ENCODE data around the gene SLC13A4.

Gene SLC13A4

DNA sequence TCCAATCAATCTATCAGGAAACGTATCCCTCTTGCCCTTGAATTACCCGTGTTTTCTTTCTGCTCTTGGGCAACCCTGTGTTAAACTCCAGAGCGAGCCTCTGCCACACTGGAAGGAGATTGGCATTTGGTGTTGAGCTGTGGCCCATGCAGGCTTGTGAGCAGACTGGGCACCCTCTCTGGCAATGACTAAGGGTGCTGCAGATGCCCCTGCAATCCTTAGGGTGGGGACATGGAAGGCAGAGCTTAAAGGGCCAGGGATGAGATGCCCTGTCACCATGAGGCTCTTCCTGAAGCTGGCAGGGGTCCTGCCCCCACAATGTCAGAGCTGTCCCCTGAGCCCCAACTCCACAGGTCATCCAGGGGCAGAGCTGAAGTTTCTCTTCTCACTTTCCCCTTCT is 40.1 kb upstream of the SLC13A4 start:
- no peaks in the 10 kb centered on the region for H3K27me3 ChIP-seq (ENCODE audit: control insufficient read depth, insufficient read depth, low read length)
- no peak overlapping the region for H3K9ac ChIP-seq (ENCODE audit: low read depth, low read length)
- no peaks in the 10 kb centered on the region for H3K9me3 ChIP-seq (ENCODE audit: control insufficient read depth, insufficient read depth, low read length)
- no peaks in the 10 kb centered on the region for H3K4me1 ChIP-seq (ENCODE audit: control insufficient read depth, insufficient read depth, low read length)
- H3K36me3 ChIP-seq (ENCODE audit: control insufficient read depth, insufficient read depth, low read length): no peaks in the 10 kb centered on the region
- H3K4me3 ChIP-seq (ENCODE audit: low read depth, low read length): no peak overlapping the region

DNA sequence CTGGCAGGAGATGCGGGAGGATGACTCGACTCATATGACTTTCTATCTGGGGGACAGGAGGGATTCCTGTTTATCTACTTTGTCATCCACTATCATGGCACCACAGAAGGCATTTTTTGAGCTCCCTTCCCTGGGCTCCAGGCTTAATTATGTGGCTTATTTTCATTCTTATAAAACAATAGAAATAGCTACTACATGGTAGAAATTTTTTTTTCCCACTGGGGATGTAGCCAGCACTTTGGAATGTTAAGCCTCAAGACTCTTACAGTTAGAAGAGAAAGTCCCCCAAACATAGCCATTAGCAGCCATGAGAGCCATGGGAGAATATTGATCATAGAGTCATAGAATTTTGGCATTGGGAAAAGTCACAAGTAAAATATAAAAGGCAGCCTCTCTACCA is 35.3 kb upstream of the SLC13A4 start:
- Histone ChIP-seq H3K27me3 (ENCODE audit: control insufficient read depth, insufficient read depth, low read length) (no peaks in the 10 kb centered on the region), H3K9ac (ENCODE audit: low read depth, low read length) (no peak overlapping the region), H3K9me3 (ENCODE audit: control insufficient read depth, insufficient read depth, low read length) (no peaks in the 10 kb centered on the region), H3K4me3 (ENCODE audit: low read depth, low read length) (no peak overlapping the region), H3K36me3 (ENCODE audit: control insufficient read depth, insufficient read depth, low read length) (no peaks in the 10 kb centered on the region), H3K4me1 (ENCODE audit: control insufficient read depth, insufficient read depth, low read length) (no peaks in the 10 kb centered on the region)

DNA sequence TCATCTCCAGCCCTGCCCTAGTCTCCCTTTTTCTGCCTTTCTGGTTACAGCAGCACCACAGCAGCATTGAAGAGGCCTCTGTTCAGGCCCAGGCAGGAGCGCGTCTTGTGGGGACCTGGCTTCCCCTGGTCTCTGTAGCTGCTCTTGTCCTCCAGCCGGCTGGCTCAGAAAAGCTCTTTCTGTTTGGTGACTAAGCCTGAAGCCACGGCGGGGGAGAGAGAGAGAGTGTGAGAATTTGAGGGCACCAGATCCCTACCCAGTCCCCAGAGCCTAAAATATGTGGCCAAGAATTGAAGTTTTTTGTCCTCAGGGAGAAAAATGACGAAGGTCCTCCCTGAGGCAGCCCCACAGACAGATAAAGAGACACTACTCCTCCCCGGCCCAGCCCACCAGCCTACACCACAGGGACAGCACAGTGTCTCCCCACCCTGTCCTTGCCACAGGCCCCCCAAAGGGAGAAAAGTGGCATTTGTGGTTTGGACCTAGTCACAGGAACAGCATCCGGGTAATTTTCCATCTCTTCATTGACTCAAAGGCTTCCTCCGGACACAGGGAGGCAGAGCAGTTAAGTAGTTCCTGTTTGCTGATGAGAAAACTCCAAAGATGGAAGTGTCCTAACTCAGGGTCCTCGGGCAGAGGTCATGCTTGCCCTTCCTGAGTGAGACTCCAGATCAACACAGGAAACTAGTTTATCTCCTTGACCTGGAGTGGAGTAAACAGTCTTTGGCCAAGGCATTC is 33.9 kb upstream of the SLC13A4 start:
- Histone ChIP-seq H3K9ac (ENCODE audit: low read depth, low read length) (no peak overlapping the region), H3K4me3 (ENCODE audit: low read depth, low read length) (no peak overlapping the region), H3K4me1 (ENCODE audit: control insufficient read depth, insufficient read depth, low read length) (peaks cover 4% of the 10 kb centered on the region), H3K27me3 (ENCODE audit: control insufficient read depth, insufficient read depth, low read length) (no peaks in the 10 kb centered on the region), H3K36me3 (ENCODE audit: control insufficient read depth, insufficient read depth, low read length) (no peaks in the 10 kb centered on the region), H3K9me3 (ENCODE audit: control insufficient read depth, insufficient read depth, low read length) (no peaks in the 10 kb centered on the region)

DNA sequence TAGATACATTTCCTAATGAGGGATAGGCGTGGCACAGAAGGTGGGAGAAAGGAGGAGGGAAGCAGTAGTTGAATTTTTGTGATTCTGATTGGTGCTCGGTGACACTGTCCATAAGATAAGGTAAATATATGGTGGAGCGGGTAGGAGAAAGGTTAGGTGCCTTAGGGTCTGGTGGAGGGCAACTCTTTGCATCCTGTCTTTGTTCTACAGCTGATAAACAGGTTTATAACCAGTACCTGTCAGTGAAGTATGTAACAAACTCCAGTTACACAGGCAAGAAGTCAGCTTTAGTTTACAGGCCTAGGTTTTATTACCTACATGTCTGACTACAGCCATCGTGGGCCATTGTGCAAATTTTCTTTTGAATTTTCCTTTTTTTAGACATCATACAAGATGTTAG is 31.5 kb upstream of the SLC13A4 start:
- Histone ChIP-seq H3K9me3 (ENCODE audit: control insufficient read depth, insufficient read depth, low read length) (no peaks in the 10 kb centered on the region), H3K27me3 (ENCODE audit: control insufficient read depth, insufficient read depth, low read length) (no peaks in the 10 kb centered on the region), H3K36me3 (ENCODE audit: control insufficient read depth, insufficient read depth, low read length) (no peaks in the 10 kb centered on the region), H3K9ac (ENCODE audit: low read depth, low read length) (no peak overlapping the region), H3K4me3 (ENCODE audit: low read depth, low read length) (no peak overlapping the region), H3K4me1 (ENCODE audit: control insufficient read depth, insufficient read depth, low read length) (peaks cover 4% of the 10 kb centered on the region)

DNA sequence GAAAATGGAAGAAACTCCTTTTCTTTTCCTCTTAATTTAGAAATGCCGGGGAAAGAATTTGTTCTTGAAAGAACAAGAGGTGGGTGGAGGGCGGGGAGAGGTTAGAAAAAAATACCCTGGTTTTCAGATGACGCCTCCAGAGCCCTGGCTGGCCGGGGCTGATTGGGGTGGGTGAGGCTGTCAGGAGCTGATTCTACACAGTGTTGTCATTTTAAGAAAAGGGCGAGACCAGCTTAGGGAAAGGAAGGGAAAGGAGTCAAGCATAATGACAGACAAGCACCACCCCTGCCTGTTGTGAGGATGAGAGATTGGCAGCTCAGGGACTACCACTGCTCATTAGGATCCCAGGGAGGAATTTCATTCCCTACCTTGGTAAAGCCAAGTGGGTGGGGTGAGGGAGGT is 30.5 kb upstream of the SLC13A4 start:
- no peak overlapping the region for H3K9ac ChIP-seq (ENCODE audit: low read depth, low read length)
- no peaks in the 10 kb centered on the region for H3K9me3 ChIP-seq (ENCODE audit: control insufficient read depth, insufficient read depth, low read length)
- peaks cover 4% of the 10 kb centered on the region for H3K4me1 ChIP-seq (ENCODE audit: control insufficient read depth, insufficient read depth, low read length)
- no peak overlapping the region for H3K4me3 ChIP-seq (ENCODE audit: low read depth, low read length)
- no peaks in the 10 kb centered on the region for H3K27me3 ChIP-seq (ENCODE audit: control insufficient read depth, insufficient read depth, low read length)
- no peaks in the 10 kb centered on the region for H3K36me3 ChIP-seq (ENCODE audit: control insufficient read depth, insufficient read depth, low read length)

DNA sequence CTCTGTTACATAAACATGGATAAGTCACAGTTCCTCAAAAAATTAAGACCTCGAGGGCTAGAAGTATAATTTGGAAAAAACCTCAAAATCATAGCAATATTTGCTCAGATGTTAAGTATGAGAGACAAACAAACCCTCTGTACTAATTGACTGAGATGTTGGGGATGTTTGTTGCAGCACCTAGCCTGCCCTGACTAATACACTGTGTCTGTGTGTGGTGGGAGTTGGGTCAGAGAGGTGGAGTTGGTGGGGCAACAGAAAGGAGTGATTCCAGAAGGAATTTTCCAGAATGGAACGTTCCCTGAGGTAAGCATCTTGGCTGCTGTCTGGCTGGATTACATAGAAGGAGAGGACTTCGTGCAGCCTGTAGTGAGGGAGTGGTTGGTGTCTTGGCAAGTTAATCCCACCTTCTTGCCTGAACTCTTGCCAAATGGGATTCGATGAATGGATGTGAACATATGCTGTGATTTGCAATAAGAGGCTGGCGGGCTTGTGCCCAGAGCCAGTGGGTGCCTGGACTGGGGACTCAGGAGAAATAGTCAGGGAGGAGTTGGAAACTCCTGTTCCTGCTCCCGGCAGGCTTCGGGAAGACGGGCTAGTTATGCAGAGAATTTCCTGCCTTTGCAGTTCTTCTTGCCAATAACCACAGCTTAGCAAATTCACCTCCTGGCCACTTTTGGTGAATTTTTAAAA is 29.9 kb upstream of the SLC13A4 start:
- Histone ChIP-seq H3K9ac (ENCODE audit: low read depth, low read length) (no peak overlapping the region), H3K4me1 (ENCODE audit: control insufficient read depth, insufficient read depth, low read length) (peaks cover 4% of the 10 kb centered on the region)

DNA sequence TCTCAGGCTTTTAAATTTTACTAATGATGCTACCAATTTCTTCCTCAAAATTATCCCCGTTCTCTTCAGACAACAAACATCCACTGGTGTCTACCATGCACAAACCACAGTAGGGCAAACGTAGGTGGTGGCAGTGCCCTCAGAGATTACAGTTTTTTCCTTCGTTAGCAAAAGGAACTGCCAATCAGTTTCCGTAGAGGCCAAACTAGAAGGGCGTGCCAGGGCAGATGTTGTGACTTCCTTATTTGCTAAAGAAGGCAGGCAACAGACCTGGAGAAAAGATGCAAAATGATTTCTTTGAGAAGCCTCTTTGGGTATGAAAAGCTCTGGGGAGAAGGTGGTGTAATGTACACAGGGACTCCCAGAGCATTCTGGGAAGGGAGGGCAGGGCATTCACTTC is 28.2 kb upstream of the SLC13A4 start:
- H3K9ac ChIP-seq (ENCODE audit: low read depth, low read length): no peak overlapping the region
- H3K27me3 ChIP-seq (ENCODE audit: control insufficient read depth, insufficient read depth, low read length): no peaks in the 10 kb centered on the region
- no peak overlapping the region for H3K4me3 ChIP-seq (ENCODE audit: low read depth, low read length)
- peaks cover 4% of the 10 kb centered on the region for H3K4me1 ChIP-seq (ENCODE audit: control insufficient read depth, insufficient read depth, low read length)
- H3K36me3 ChIP-seq (ENCODE audit: control insufficient read depth, insufficient read depth, low read length): no peaks in the 10 kb centered on the region
- H3K9me3 ChIP-seq (ENCODE audit: control insufficient read depth, insufficient read depth, low read length): no peaks in the 10 kb centered on the region

More for the DNA sequence above, 29.9 kb upstream of the SLC13A4 start:
- Histone ChIP-seq H3K36me3 (ENCODE audit: control insufficient read depth, insufficient read depth, low read length) (no peaks in the 10 kb centered on the region), H3K27me3 (ENCODE audit: control insufficient read depth, insufficient read depth, low read length) (no peaks in the 10 kb centered on the region), H3K4me3 (ENCODE audit: low read depth, low read length) (no peak overlapping the region), H3K9me3 (ENCODE audit: control insufficient read depth, insufficient read depth, low read length) (no peaks in the 10 kb centered on the region)

DNA sequence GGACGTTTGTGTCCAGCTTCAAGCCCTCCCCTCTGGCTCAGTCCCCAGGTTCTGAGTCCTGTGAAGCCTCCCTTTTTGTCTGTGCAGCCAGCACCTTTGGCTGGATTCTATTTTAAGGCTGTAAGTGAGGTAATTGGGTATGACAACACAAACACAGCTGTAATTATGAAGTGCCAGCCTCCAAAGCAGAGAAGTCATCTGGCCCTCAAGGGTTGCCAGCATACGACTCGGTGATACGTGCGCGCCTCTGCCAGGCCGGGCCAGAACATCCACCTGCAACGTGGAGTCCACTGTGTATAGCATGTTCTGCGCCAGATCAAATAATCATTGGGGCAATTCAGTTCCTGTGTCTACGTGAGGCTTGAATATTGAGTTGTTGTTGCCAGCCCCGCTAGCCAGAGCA is 27.4 kb upstream of the SLC13A4 start:
- no peak overlapping the region for H3K9ac ChIP-seq (ENCODE audit: low read depth, low read length)
- H3K27me3 ChIP-seq (ENCODE audit: control insufficient read depth, insufficient read depth, low read length): no peaks in the 10 kb centered on the region
- H3K4me1 ChIP-seq (ENCODE audit: control insufficient read depth, insufficient read depth, low read length): peaks cover 4% of the 10 kb centered on the region
- no peaks in the 10 kb centered on the region for H3K36me3 ChIP-seq (ENCODE audit: control insufficient read depth, insufficient read depth, low read length)
- no peak overlapping the region for H3K4me3 ChIP-seq (ENCODE audit: low read depth, low read length)
- H3K9me3 ChIP-seq (ENCODE audit: control insufficient read depth, insufficient read depth, low read length): no peaks in the 10 kb centered on the region

DNA sequence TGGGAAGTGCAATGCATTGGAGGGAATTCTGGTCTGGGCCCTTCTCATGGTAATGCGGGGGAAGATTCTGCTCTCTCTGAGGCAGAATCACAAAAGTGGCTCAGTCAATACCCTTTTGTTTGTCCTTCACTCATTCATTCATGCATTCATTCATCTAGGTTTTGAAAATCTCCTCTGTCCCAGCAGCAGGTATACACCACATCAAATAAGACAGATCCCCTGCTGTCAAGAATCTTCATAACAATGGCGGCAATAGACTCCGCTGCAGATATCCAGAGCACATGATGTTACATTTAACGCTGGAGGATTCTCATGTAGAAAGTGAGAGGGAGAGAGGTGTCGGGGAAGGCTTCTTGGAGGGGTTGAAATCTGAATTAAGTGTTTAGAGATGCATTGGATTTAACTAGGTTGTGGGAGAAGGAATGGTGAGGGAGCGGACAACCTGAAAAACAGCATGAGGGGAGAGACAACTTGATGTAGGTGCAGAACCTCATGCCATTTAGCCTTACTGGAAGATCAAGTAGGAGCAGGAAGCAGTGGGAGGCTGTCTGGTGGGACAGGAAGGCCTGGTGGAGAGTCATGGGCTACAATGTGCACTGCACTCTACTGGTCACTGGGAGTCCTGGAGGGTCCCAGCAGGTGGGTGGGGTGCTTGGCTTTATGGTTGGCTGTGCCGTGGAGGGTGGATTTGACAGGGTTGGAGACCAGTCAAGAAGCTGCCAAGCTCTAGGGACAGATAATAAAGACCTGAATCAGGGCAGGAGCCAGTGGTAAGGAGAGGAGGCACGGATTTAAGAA is 25.8 kb upstream of the SLC13A4 start:
- Histone ChIP-seq H3K36me3 (ENCODE audit: control insufficient read depth, insufficient read depth, low read length) (no peaks in the 10 kb centered on the region), H3K27me3 (ENCODE audit: control insufficient read depth, insufficient read depth, low read length) (no peaks in the 10 kb centered on the region), H3K4me3 (ENCODE audit: low read depth, low read length) (no peak overlapping the region), H3K9me3 (ENCODE audit: control insufficient read depth, insufficient read depth, low read length) (no peaks in the 10 kb centered on the region), H3K4me1 (ENCODE audit: control insufficient read depth, insufficient read depth, low read length) (peaks cover 4% of the 10 kb centered on the region), H3K9ac (ENCODE audit: low read depth, low read length) (no peak overlapping the region)

DNA sequence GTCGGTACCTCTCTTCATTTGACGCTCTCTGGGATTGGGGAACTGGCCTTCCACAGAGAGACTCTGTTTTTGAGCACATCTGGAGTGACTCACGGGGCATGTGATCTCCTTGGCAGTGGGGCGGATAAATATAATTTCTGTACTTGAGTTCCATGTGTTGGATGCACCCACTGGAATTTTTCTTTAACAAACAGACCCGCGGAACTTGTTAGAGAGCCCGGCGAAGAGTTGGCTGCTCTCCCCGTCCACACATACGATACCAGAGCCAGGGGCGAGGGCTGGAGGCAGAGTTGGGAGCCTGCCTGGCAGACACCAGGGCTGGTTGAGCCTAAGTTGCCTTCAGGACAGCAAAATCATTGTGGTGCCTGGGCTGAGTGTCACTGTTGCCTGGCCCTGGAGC is 20.8 kb upstream of the SLC13A4 start, which contains the start of gene FAM180A:
TSS of gene FAM180A (minus strand) at position 44 of the 400 bp plus-strand sequence. CDS start 233 bp downstream, outside the sequence.
- Histone ChIP-seq H3K9me3 (ENCODE audit: control insufficient read depth, insufficient read depth, low read length) (no peaks in the 10 kb centered on the region), H3K4me1 (ENCODE audit: control insufficient read depth, insufficient read depth, low read length) (peaks cover 10% of the 10 kb centered on the region), H3K27me3 (ENCODE audit: control insufficient read depth, insufficient read depth, low read length) (no peaks in the 10 kb centered on the region), H3K9ac (ENCODE audit: low read depth, low read length) (no peak within 1 kb of the TSS), H3K4me3 (ENCODE audit: low read depth, low read length) (no peak within 1 kb of the TSS), H3K36me3 (ENCODE audit: control insufficient read depth, insufficient read depth, low read length) (no peaks in the 10 kb centered on the region)

DNA sequence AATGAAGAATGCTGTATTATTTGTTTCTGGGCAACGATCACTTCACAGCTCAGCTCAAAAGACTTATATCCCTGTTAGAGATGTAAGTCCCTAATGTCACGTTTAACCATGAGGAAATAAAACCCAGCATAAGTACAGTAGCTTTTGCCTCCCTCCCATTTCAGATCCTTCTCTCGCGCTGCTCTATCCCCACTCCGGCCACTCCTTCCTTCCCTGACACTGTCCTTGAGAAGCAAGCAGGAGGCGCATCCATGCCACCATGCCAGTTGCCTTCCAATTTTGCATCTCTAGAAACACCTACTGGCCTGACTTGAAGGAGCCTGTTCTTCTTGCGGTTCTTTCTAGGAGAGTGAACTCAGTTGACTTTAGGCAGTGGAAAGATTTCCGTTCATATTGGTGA is 19.4 kb upstream of the SLC13A4 start:
- Histone ChIP-seq H3K4me1 (ENCODE audit: control insufficient read depth, insufficient read depth, low read length) (peaks cover 10% of the 10 kb centered on the region), H3K9me3 (ENCODE audit: control insufficient read depth, insufficient read depth, low read length) (no peaks in the 10 kb centered on the region), H3K36me3 (ENCODE audit: control insufficient read depth, insufficient read depth, low read length) (no peaks in the 10 kb centered on the region), H3K9ac (ENCODE audit: low read depth, low read length) (no peak overlapping the region), H3K4me3 (ENCODE audit: low read depth, low read length) (no peak overlapping the region), H3K27me3 (ENCODE audit: control insufficient read depth, insufficient read depth, low read length) (no peaks in the 10 kb centered on the region)

Measured in iPS-15b (cell line).